Activated CD4-positive, CD25-positive, alpha-beta regulatory T cell treated with anti-CD3 and anti-CD28 coated beads, Interleukin-2, amount 50 U/mL, for 16 hours (primary cell): Measurements from ENCODE around the gene GADD45G.

Experiments used
- DNase-seq: peaks from one replicate; pipeline ENCODE4 v3.0.0-alpha.2; 2020; ENCODE audit warnings: low read depth, low spot score

The GADD45G gene

GRCh38 chr9:89592963-89593726 is 11.7 kb upstream of the GADD45G start:
- DNase-seq = no peak

DNA sequence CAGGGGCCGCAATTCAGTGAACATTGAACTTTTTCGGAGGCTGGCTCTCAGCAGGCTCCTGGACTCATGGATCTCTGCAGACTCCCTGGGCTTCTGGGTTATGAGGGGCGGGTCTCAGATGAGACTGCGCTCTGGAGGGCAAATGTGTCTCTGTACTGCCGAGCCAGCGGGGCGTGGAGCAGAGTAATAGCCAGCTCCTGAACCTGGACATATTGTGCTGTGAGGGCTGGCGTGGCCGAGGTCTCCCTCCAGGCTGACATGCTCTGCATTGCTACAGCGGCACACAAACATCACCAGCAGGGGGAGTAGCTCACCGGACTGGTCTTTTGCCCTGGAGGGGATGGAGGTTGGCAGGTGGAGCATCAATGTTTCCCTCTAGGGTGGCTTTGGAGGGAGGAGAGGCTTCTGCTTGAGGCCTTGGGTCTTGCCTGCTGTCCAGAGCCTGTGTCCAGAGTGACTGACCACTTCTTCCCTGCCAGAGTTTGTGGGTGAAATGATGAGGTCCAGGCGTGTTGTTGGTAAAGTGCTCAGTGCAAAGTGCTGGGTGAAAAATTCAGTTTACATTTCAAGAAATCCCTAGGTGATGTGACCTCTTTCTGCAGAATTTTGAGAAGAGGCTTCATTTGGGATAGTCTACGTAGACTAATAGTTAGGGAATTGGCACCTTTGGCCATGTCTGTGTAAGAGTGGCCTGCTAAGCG is 10.9 kb upstream of the GADD45G start:
- no peak for DNase-seq

GRCh38 chr9:89594811-89595550 is 9.8 kb upstream of the GADD45G start:
- no peak for DNase-seq

GRCh38 chr9:89595646-89596045 is 9.2 kb upstream of the GADD45G start:
- DNase-seq = no peak

- no peak for DNase-seq
Measured at GRCh38 chr9:89596937-89597555, 7.8 kb upstream of the GADD45G start.

GRCh38 chr9:89597711-89598362 is 7.0 kb upstream of the GADD45G start:
- no peak for DNase-seq

- DNase-seq = no peak
Measured at GRCh38 chr9:89598363-89598713, 6.5 kb upstream of the GADD45G start.

GRCh38 chr9:89598926-89599325 is 5.9 kb upstream of the GADD45G start:
- DNase-seq = no peak

- DNase-seq = no peak
Measured at GRCh38 chr9:89600831-89601230, 4.0 kb upstream of the GADD45G start.

DNA sequence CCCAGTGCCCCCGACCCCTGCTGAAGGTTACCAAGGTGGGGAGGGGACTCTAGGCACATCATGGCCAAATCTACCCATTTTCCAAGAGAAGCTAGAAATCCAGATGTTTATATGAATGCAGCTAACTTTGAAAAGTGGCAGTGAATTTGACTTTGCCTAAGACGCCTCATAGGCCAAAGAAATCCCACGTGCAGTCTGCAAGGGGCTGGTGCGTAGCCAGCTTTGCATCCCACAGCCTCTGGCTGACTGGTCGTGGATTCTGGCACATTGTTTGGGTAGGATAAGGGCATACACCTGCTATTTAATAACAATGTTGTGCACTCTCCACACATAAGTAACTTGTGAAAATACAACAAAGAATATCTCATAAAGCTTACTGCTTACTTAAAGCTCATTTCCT is 3.5 kb upstream of the GADD45G start:
- DNase-seq = no peak

DNA sequence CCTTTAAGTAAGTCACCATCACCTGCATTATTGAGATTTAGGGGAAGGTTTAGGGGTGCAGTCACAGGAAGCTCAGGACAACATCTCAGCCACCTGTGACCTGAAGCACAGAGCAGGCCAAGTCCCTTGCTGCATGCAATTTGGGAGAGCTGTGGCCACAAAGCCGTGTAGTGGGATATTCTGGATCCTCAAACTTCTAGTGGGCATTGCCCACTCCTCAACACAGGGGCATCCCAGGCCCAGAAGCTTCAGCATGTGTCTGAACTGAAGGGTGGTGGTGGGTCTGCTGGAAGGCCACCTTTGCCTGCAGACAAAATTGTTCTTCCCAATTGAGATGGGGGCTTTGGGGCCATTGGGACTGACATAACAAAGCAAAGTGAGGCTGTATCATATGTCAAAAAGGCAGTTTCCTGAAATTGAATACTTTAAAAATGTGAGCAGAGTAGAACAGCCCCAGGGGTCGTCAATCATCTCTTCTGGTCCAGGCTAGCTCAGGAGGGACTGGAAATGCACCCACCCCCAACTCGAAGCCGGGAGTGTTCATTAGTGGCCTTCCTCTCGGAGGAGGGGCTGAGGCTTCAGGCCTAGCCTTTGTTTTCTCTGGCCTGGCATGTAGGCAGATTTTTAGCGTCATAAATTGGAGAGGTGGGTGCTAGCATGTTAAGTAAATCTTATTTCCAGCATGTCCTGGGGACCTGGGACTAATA is 2.8 kb upstream of the GADD45G start:
- no peak for DNase-seq

DNA sequence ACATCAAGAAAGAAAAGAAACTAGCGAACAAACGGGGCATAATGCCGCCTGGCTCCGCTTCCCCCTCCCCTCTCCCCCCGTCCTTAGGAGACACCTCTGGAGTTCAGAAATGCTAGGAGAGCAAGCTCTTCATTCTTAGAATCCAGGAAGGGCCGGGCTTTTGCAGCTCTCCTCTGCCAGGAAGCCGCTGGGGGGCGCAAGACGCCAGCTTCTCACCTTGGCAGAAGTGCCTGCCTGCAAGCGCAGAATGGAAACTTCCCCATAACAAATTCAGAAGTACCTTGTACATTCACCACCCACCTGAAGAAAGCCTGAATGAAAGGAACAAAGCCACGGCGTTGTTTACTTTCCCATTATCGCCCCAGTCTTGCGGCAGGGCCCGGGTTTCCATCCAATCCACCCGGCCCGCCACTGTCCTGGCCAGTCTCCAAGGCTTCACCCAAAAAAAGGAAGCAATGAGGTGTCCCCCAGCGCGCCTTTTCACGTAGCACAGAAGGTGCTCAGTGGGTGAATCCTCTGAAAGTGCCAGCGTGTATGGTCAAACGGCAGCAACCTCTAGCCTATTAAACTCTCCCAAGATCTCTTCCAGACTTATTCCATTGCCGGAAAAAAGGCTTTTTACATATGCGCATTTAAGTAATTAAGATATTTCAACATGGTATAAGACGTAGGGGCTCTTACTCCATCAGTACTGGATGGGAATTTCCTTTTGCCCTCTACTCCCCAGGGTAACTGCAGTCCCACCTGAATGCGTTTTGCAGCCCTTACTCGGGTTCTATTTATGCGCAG is 1.6 kb upstream of the GADD45G start:
- DNase-seq = peak; percentile 75

DNA sequence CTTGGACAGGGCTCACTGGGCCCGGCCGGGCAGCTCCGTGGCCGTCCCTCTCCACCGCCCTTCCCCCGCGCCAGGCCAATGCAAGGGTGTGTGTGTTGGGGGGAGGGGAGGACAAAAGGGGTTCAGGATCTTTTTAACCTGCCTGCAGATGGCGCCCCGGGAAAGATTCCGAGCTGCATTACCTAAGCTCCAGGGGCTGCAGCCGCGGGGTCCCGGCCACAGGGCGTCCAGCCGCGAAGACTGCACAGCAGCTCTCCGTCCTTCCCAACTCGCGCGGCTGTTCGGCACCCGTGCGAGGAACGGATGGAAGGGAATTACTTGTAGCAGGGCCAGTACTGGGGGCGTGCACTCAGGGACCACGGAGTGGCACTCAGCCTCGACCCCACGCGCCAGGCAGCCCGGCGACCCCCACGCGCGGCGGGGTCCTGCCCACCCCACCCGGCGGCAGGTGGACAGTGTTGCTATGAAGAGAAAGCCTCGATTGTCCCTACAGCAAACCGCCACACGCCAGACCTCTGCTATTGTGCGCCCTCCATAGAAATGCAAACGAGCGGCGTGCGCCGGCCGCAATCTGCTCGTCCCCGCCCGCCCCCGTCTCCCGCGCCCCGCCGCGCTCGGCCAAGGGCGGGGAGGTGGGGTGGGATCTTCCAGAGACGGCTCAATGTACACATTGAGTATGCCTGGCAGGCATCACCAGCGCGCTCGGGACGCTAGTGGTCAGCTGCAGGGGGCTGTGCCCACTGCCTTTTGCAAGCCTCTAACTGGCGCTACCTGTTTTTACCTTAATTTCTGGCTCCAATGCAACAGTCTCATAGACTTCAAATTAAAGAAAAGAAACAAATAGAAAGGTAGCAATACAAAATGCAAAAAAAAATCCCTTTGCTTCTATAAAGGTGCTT is 796 bp upstream of the GADD45G start:
- no peak for DNase-seq

GRCh38 chr9:89605465-89606048 is 745 bp downstream of the GADD45G start:
- DNase-seq = no peak

DNA sequence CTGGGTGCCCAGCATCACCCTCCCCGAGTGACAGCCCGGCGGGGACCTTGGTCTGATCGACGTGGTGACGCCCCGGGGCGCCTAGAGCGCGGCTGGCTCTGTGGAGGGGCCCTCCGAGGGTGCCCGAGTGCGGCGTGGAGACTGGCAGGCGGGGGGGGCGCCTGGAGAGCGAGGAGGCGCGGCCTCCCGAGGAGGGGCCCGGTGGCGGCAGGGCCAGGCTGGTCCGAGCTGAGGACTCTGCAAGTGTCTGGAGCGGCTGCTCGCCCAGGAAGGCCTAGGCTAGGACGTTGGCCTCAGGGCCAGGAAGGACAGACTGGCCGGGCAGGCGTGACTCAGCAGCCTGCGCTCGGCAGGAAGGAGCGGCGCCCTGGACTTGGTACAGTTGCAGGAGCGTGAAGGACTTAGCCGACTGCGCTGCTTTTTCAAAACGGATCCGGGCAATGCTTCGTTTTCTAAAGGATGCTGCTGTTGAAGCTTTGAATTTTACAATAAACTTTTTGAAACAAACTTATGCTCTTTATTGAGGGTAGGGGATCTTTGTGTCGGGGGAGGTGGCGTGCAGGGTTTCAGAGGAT is 1.3 kb downstream of the GADD45G start:
- DNase-seq = no peak

DNA sequence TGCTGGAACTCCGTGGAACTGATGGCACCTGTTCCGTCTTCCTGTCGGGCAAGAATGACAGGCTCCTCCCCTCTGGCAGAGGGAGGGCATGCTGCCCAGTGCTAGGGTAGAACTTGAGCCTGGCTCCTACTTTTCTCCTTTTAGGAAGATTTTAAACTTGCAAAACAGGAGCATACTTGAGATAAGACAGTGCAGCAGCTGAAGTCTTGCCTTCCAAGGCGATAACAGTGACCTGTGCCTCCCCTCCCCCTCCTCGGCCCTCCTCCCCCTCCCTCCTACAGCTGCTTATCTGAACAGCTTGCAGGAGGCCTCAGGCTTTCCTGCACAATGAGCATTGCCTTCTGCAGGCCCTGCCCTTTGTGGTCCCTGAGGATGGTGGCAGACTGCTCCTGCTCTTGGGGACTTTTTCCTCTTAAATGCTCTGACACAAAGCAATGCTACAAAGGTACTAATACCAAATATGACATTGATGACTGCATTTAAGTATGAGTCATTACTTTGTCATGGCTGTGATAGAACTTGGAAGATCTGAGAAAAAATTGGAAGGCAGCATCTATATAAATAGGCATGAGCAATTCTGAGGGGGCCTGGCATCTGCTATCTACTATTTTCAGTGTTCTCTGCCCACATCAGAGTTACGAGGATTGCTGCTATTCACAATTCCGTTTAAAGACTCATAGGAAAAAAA is 2.0 kb downstream of the GADD45G start:
- no peak for DNase-seq

DNA sequence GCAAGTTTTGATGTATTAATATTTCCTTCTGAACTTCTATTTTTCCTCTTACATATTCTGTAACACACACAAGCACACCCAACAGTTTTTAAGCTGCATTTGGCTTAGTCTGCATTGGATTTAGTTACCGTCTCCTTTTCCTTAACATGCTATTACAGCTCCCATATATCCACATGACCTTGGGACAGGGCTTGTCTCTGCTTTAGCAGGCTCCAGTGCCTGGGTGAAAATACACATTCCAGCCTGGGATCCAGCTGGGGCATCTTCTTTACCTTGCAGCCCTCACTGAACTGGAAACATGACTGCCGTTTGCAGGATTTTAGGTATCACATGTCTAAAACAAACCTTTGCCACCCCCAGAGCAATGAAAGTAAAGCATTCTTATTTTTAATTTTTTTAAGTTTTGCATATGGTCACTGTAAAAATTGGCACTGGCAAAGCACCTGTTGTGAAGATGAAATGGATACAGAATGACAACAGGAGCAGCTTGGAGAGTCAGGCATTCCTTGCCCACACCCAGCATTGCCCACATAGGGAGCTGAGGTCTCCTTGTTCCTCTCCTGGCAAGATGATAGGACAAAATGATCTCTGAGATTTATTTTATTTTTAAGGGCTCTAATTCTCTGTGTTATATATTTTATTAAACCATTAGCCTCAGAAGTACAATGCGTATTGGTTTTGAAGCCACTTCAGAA is 4.0 kb downstream of the GADD45G start:
- DNase-seq = no peak
